Dermis blood vessel endothelial cell (primary cell): ENCODE data around the gene SRL. TPM values are rescaled to one million over a fixed set of nuclear protein-coding genes. Genes with fewer than 3 reads are reported as not detected.
"Not testable (repeated sequence)": the region's sequence is repeated elsewhere in the genome, so short reads cannot be mapped to it uniquely, and the experiment has no call there.

Source experiments
- DNase-seq: peaks from one replicate; pipeline ENCODE4 v3.0.0; 2010
- total RNA-seq: library from RNA; depleted of rRNA; stranded (reverse); fragments of >200 nt; gene quantifications from 2 replicates; pipeline ENCODE4 v1.2.3, GENCODE V29; 2014

The SRL gene
- total RNA-seq, 1 donor from 2014 or later: 0.51 TPM

- no peak for DNase-seq
These were observed 16.8 kb downstream of the SRL start for GRCh38 chr16:4225075-4225474.

DNA sequence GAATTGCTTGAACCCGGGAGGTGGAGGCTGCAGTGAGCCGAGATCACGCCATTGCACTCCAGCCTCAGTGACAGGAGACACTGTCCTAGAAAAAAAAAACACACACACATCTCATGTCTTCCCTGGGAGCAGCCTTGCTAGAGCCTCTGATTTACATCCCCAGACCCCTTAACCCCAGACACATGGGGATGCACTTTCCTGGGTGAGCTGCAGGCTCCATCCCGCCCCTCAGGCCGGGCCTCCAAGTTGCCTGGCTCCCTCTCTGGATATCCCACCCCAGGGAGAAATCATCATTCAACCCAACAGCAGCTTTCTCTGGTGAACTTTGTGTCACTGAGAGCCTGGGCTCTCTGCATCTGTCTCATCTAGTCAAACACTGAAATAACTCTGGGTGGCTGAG, 21.5 kb downstream of the SRL start:
- no peak for DNase-seq

DNA sequence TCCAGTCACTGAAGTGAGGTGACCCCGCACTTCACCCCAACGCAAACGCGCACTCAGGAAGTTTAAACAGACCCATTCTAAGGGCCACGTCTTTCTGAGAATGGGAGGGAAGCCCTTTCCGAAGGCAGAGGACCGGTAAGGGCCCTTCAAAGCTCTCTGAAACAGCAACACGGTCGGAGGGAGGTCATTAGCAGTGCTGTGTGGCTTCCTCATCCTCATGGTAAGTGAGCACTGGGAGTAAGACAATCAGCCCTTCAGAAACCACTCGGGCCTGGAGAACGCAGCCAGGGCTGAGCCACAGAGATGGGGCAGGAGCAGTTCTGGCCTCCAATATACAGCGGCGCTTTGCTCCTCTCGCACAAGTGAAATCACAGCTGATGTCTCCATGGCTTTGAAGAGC, 23.7 kb downstream of the SRL start:
- DNase-seq: no peak

DNA sequence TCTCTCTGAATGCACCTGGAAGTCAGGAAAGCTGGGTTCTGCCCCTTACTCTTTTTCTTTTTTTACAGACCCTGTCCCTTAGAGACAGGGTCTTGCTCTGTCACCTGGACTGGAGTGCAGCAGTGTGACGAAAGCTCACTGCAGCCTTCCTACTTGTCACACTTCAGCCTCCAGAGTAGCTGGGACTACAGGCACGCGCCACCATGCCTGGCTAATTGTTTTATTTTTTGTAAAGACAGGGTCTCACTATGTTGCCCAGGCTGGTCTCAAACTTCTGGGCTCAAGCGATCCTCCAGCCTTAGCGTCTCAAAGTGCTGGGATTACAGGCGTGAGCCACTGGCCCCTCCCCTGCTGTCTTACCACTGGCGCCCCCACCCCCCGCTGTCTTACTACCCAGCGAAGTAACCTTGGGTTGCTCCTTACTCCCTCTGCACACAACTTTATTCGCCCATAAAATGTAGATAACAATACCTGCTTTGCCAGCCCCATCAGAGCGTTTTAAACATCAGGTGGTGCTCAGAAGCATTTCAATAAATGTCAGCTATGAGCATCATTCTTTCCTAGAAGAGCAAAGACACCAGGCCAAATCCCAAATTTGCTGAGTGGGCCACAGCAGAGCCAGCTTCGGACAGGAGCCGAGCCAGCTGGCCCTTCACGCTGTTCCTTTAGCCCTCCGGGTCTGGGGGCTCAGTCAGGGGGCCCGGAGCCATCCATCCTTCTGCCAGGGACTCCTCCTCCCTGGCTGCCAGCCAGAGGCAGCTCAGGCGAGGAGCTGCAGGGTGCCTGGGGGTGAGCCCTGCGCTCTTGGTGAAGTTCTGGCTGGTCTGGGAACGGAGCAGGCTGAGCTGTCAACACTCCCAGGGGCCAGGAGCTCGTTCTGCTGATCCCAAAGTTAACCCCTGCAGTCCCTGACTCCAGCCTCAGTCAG, 24.4 kb downstream of the SRL start:
- no peak for DNase-seq

GRCh38 chr16:4216596-4216995, 25.3 kb downstream of the SRL start:
- DNase-seq: no peak

DNA sequence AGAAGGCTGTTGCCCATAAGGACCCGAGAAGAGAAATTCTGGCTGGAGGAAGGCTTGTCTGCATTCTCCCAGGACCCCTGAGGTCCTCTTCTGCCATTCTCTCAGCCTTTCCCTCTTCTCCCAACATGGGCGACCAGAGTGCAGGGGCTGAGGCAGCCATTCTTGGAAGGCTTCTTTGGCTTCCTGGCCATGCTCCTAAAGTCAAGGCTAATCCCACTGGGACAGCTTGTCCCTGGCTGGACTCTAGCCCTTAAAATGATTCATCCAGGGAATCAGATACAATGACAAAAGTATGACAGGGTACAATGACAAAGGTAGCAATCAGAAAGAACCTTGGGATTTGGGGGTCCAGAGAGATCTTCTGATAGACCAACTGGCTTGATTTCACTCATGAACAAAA, 26.8 kb downstream of the SRL start:
- DNase-seq: no peak

DNA sequence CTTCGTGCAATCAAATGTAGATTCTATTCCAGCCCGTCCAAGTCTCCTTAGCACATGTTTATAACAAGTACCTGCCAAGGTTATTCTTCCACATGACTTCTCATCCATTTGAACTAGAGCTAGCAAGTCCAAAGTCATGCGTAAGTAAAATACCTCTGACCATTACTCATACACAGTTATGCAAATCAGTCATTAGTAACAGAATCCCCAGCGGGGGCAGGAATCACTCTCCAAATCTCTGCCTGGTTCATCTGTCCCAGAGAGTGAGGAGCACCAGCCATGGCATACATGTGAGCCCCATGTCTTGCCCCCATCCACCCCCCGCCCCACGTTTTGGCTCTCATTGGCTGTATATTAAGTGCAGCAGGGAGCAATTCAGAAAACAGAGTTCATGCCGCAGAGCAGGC, 27.7 kb downstream of the SRL start:
- DNase-seq: no peak

DNA sequence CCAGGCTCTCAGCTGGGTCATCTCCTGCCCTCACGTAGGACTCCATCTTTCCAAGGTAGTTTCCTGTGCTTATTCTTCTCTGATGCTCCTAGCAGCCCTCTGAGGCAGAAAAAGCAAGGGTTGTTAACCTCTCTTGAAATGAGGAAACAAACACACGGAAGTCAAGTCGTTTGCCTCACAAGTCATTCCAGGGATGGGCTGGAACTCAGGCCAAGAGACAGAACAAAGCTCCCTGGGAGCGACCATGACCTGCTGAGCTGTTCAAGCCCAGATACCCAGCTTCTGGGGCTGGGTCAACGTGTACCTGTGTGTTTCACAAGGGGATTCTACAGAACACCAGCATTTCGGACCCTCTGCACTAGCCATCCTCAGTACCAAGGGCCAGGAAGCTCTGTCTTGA, 28.1 kb downstream of the SRL start:
- DNase-seq: no peak

DNA sequence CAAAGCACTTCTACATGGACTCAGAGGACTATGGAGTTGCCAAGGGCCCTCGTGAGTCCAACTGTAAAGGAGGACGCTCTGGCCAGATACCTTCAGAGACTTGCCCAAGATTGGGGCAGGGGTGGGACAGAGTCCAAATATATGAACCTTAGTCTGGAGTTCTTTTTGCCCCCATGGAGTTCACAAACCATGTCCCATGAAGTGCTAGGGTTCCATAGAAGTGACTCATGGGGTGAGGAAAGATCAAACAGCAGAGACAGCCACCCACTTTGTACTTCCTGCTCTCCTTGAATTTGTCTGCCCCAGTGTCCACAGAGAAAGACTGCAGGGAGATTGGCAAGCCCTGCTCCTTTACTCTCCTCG, 29.0 kb downstream of the SRL start:
- DNase-seq: no peak

DNA sequence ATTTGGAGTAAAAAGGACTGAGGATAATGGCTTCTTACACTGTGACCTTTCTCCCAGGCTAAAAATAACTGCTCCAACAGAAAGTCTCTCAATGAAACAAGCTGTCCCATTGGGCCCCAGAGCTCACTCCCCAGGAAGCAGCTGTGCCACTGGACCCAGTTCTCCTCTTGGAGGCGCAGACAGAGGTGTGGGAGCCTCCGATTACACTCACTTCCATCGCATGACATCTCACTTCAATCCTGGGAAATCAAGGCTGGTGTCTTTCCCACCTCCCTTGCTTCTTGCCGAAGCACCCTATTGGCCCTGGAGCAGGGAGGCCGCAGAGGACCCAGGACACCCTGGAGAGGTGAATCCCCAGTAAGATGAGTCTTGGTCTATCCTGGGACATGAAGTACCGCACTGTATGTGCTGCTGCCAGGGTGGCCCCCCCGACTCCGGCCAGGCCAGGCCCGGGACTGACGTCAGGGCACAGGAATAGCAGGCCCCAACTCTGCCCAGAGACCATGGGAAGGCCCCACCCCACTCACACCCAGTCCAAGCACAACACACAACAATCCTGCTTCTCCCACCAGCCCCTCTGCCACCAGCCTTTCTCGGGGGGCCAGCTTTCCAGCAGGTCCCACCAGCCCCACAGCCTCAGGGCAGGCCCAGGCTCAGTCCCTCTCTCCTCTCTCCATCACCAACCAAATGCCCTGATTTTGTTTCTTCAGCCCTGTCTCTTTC, 29.5 kb downstream of the SRL start:
- DNase-seq: no peak

DNA sequence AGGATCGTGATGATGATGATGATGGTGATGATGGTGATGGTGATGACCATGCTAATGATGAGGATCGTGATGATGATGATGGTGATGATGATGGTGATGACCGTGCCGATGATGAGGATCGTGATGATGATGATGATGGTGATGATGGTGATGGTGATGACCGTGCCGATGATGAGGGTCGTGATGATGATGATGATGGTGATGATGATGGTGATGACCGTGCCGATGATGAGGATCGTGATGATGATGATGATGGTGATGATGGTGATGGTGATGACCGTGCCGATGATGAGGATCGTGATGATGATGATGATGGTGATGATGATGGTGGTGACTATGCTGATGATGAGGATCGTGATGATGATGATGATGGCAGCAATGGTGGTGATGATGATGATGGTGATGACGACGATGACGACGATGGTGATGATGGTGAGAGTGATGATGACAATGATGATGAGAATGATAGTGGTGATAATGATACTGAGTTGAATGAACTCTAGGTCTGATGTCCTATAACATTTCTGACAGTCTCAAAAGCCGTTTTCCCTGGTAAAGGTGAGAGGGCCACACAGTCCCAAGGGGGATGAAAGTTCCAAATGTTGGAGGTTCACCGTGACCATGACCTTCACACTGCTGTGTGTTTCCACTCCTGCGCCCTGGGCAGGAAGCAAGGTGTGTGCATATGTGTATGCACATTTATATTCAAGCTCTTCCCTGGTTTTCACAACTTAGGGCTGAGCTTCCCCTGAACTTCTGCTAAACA, 30.3 kb downstream of the SRL start:
- DNase-seq: not testable (repeated sequence)

DNA sequence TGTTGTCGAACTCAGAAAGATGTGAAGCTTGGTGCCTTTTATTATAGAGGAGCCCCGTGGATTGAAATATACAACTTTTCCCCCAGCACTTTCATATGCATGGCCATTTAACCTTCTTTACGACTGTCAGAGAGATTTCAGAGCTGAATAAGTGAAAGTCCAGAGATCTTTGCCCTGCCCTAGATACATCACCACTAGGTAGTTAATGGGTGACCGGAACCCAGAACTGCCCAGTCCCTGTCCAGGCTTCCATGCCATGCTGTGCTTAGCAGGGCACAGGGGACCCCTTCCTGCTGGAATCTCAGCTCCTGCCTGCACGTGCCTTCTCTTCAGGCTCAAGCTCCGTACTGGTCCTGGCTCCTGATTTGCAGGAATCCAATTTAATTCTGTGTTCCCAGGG, 32.2 kb downstream of the SRL start:
- DNase-seq: no peak

DNA sequence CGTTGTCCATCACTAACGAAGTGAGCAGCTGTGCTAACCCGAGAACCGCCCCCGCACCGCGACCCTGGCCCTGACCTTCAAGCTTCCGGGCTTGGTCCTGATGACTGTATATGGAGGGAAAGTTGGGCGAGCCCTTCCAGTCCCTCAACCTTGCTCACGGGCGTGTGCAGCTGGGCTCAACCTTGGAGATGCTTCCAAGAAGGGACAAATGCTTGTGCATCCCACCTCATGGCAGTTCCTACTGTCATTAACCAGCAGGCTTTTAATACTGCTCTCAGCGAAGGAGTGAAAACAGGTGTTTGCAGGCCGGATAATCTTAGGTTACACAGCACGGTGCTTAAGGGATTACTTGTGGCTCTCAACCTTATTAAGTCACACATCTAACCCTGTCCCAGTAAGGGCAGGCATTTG, 33.5 kb downstream of the SRL start:
- DNase-seq: no peak

DNA sequence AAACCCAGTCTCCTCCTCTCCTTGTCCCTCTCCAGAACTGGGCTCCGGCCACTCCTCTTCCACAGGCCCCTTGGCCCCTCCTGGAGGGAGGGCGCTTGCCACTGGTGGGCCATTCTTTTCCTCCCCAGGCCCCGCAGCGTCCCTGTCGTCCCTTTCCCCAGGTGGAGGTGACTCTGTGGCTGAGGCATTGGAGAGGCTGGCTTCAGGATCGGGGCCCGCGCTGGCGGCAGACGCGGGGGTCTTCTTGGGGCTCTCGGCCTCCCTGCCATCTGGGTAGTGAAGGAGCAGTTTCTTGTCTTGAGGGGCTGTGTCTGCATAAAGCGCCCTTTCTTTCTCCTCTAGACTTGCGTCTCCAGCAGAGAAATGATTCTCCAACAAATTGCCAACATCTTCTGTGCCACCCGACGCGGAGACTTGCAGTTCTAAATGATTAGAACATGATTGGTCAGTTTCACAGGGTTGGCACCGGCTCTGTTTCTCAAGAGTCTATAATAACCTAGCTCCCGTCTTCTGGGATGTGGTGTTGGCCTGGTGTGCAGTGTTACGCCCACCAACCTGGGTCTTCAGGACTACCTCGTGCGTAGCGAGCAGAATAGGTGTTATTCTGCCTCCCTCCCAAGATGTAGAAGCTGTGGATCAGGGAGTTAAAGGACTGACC, 34.1 kb downstream of the SRL start:
- DNase-seq: no peak

DNA sequence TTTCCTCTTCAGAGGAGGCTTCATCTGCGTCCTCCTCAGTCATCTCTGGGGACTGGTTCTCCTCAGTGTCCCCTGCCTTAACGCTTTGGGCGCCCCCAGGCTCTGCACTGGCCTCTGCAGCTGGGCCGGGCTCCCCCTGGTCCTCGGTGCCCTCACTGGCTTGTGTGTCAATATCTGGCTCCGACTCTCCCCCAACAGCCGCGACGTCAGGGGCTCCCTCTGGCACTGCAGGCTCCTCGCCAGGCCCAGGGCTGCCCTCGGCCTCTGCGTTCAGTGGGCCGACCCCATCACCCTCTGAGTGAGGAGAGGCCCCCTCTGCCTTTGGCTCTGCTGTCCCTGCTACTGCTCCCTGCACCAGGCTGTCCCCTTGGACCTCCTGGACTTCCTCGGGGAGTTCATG, 34.7 kb downstream of the SRL start:
- no peak for DNase-seq

GRCh38 chr16:4206680-4207079, 35.2 kb downstream of the SRL start:
- DNase-seq: no peak

DNA sequence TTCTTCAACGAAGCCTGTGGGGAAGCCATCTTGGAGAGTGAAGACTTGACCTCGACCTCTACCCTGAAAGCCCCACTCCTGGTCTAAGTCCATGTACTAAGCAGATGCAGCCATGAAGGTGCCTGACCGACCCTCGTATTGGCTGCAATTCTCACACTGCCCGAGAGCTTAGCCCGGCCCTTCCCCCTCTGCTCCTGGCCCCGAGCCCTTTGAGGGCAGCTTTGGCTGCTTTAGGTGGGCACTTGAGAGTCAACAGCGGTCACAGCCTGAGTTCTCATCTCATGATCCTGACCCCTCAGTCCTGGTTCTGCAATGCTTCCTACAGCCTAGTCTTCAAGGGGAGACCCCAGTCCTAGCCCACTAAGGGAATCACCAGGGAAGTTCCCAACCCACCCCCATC, 35.9 kb downstream of the SRL start:
- DNase-seq: no peak

DNA sequence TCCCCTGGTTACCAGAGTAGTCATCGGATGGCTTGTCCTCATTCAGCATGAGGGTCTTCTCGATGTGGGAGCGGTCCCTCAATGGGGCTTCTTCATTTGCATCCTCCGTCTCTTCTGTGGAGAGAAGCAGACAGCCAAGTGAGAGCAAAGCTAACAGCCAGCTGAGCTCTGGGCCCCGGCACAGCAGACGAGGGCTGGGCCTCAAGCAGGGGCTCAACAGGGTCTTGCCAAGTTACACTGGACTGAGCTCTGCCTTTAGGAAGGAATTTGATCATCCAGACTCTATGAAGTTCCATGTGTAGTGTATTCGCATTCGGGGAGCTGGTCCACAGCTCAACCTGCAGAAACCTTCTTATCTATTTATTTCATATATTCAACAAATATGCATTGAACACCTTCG, 37.4 kb downstream of the SRL start:
- no peak for DNase-seq

DNA sequence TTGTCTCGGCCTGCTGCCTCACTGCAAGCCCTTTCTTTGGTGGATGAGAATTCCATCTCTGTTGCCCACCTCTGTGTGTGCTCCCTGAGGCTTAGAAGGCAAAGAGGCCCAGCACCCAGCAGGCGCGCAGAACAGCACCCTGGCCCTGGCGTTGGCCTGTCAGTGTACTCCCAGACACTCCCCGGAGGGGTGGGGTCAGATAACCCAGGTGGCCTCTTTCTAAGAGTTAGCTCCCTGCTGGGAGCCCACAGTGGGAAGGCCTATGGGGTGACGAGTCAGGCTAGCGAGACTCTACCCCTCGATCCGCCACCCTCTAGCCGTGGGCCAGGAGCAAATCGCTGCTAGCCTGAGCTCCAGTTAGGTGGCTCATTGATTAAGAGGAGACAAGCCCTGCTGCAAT, 38.1 kb downstream of the SRL start:
- DNase-seq: no peak

DNA sequence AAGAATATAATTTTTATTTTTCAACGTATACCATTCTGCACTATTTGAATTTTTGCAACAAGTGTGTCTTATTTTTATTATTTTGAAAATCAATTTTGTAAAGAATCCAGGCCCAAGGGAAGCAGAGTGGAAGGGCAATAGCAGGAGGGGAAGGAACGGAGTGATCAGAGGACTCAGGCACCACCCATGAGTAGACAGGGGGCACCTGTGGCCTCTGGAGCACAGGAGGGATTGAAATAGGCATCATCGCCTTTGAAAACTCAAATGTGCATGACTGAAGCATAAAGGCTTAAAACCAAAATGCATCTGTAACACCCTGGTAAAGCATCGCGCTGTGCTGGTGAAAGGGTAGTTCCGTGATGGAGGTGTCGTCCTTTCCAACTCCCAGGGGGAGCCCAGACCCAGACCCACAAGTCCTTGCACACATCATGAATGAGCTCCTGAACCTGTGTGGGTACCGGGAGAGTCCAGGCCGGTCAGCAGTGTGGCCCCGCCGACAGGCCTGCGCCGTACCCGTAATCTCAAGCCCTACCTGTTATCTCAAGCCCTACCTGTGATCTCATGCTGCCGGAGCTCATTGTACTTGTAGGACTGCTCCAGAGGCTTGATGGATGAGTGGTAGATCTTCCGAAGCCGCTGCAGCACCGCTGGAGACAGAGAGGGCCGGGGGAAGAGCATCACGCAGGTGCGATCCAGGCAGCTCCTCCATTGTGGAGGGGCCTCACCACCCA, 39.1 kb downstream of the SRL start:
- no peak for DNase-seq

- DNase-seq: no peak
These were observed 41.1 kb downstream of the SRL start for GRCh38 chr16:4200781-4201137.
